HepG2 (cell line): Measurements from ENCODE around the gene LSM5. TPM values are rescaled to one million over a fixed set of nuclear protein-coding genes. Genes with fewer than 3 reads are reported as not detected.

Experiments
- ARHGAP35 ChIP-seq: sonication (generic); formaldehyde crosslinking; IDR thresholded peaks from 2 replicates; pipeline ENCODE4 v1.9.0; 2022; ENCODE audit warnings: mild to moderate bottlenecking, inconsistent platforms, moderate library complexity, missing genetic modification reagents, borderline replicate concordance
- ETV6 ChIP-seq: sonication (generic); formaldehyde crosslinking; conservative IDR thresholded peaks from 2 replicates; pipeline ENCODE4 v1.4.0; 2020; ENCODE audit warnings: missing genetic modification reagents
- FOXA3 ChIP-seq: IDR thresholded peaks from 2 replicates; pipeline ENCODE4 v1.6.1; 2016; ENCODE audit warnings: missing genetic modification reagents, missing compliant biosample characterization
- HIVEP1 ChIP-seq: sonication (generic); formaldehyde crosslinking; IDR thresholded peaks from 2 replicates; pipeline ENCODE4 v1.4.0; 2020; ENCODE audit warnings: mild to moderate bottlenecking, missing genetic modification reagents
- MAFF ChIP-seq: IDR thresholded peaks from 2 replicates; pipeline ENCODE4 v1.6.1; 2011; ENCODE audit warnings: low read depth, low read length, improper control_type of control experiment
- MBD4 ChIP-seq: IDR thresholded peaks from 2 replicates; pipeline ENCODE4 v1.6.1; 2012; ENCODE audit warnings: low read length, inconsistent platforms, borderline replicate concordance
- MIER3 ChIP-seq: IDR thresholded peaks from 2 replicates; pipeline ENCODE4 v1.6.1; 2016; ENCODE audit warnings: missing compliant biosample characterization, borderline replicate concordance
- PCBP1 ChIP-seq: fragments of 200-400 bp; formaldehyde crosslinking; IDR thresholded peaks from 2 replicates; pipeline ENCODE4 v1.6.1; 2017; ENCODE audit warnings: mild to moderate bottlenecking, low read depth, low read length, borderline replicate concordance
- PHF20 ChIP-seq: sonication (generic); formaldehyde crosslinking; IDR thresholded peaks from 2 replicates; pipeline ENCODE4 v1.5.0; 2020; ENCODE audit warnings: mild to moderate bottlenecking, missing genetic modification reagents
- SIX1 ChIP-seq: sonication (generic); formaldehyde crosslinking; IDR thresholded peaks from 2 replicates; pipeline ENCODE4 v1.4.0; 2020; ENCODE audit warnings: missing genetic modification reagents, borderline replicate concordance
- SRSF9 ChIP-seq: fragments of 200-400 bp; formaldehyde crosslinking; IDR thresholded peaks from 2 replicates; pipeline ENCODE4 v1.6.1; 2018; ENCODE audit warnings: borderline replicate concordance, mild to moderate bottlenecking, low read depth, low read length; ENCODE audit not compliant: insufficient read depth, poor library complexity, severe bottlenecking
- SRY ChIP-seq: sonication (generic); formaldehyde crosslinking; IDR thresholded peaks from 2 replicates; pipeline ENCODE4 v1.8.0; 2022; ENCODE audit warnings: mild to moderate bottlenecking, missing genetic modification reagents
- ZFP1 ChIP-seq: IDR thresholded peaks from 2 replicates; pipeline ENCODE4 v1.6.1; 2016
- ZNF12 ChIP-seq: sonication (generic); formaldehyde crosslinking; IDR thresholded peaks from 2 replicates; pipeline ENCODE4 v1.5.0; 2020; ENCODE audit warnings: missing genetic modification reagents
- ZNF138 ChIP-seq: sonication (generic); formaldehyde crosslinking; IDR thresholded peaks from 2 replicates; pipeline ENCODE4 v1.5.0; 2020; ENCODE audit warnings: mild to moderate bottlenecking, low read depth, missing genetic modification reagents
- ZNF225 ChIP-seq: sonication (generic); formaldehyde crosslinking; IDR thresholded peaks from 2 replicates; pipeline ENCODE4 v1.4.0; 2020; ENCODE audit warnings: mild to moderate bottlenecking, missing genetic modification reagents
- ZNF331 ChIP-seq: sonication (generic); formaldehyde crosslinking; IDR thresholded peaks from 2 replicates; pipeline ENCODE4 v1.4.0; 2020; ENCODE audit warnings: missing genetic modification reagents
- ZNF333 ChIP-seq: sonication (generic); formaldehyde crosslinking; IDR thresholded peaks from 2 replicates; pipeline ENCODE4 v1.4.0; 2020; ENCODE audit warnings: mild to moderate bottlenecking, missing genetic modification reagents, borderline replicate concordance
- ZNF354B ChIP-seq: sonication (generic); formaldehyde crosslinking; IDR thresholded peaks from 2 replicates; pipeline ENCODE4 v1.8.0; 2022; ENCODE audit warnings: mild to moderate bottlenecking, missing genetic modification reagents
- ZNF441 ChIP-seq: sonication (generic); formaldehyde crosslinking; IDR thresholded peaks from 2 replicates; pipeline ENCODE4 v1.7.0; 2021; ENCODE audit warnings: missing genetic modification reagents, borderline replicate concordance
- ZNF446 ChIP-seq: sonication (generic); formaldehyde crosslinking; IDR thresholded peaks from 2 replicates; pipeline ENCODE4 v1.5.0; 2020; ENCODE audit warnings: mild to moderate bottlenecking, missing genetic modification reagents
- ZNF550 ChIP-seq: sonication (generic); formaldehyde crosslinking; IDR thresholded peaks from 2 replicates; pipeline ENCODE4 v1.4.0; 2020; ENCODE audit warnings: mild to moderate bottlenecking, missing genetic modification reagents, borderline replicate concordance
- ZNF619 ChIP-seq: sonication (generic); formaldehyde crosslinking; IDR thresholded peaks from 2 replicates; pipeline ENCODE4 v1.4.0; 2020; ENCODE audit warnings: mild to moderate bottlenecking, missing genetic modification reagents
- ZNF788 ChIP-seq: sonication (generic); formaldehyde crosslinking; IDR thresholded peaks from 2 replicates; pipeline ENCODE4 v1.5.0; 2020; ENCODE audit warnings: mild to moderate bottlenecking, missing genetic modification reagents, borderline replicate concordance
- ZNF790 ChIP-seq: sonication (generic); formaldehyde crosslinking; IDR thresholded peaks from 2 replicates; pipeline ENCODE4 v1.8.0; 2022; ENCODE audit warnings: missing genetic modification reagents, mild to moderate bottlenecking, borderline replicate concordance
- polyA plus RNA-seq, 8 experiments: library from polyadenylated mRNA; depleted of rRNA in 3 of 8; stranded (reverse) in 7 of 8; unstranded in 1 of 8; fragments of >200 nt; fragmentation: Illumina TruSeq in 4 of 8; extraction: Trizol in 4 of 8; gene quantifications; 2 replicates each; pipeline versions ENCODE4 v1.2.1 to v1.2.3, GENCODE V29; 2011 to 2016; ENCODE audit warnings: low read depth in 4 of 8, missing spikeins in 1 of 8, mixed read lengths in 1 of 8; ENCODE audit not compliant: insufficient read depth in 1 of 8
- total RNA-seq, 5 experiments: library from RNA; depleted of rRNA; stranded (reverse); fragments of >200 nt; fragmentation: Illumina TruSeq; extraction: Trizol; gene quantifications; 2 replicates each; pipeline ENCODE4 v1.2.3, GENCODE V29; 2016; ENCODE audit warnings: low read depth in 1 of 5
- TF ChIP-seq, protein P1 (sequence below): sonication (generic); formaldehyde crosslinking; IDR thresholded peaks from 2 replicates; pipeline ENCODE4 v1.4.0; 2020; ENCODE audit warnings: missing genetic modification reagents
- TF ChIP-seq, protein P2 (sequence below): sonication (generic); formaldehyde crosslinking; IDR thresholded peaks from 2 replicates; pipeline ENCODE4 v1.4.0; 2020; ENCODE audit warnings: missing genetic modification reagents

LSM5 gene
- total and polyA plus RNA-seq, 2 of the 13 experiments (the other 11 are each of a cell fraction or from before 2014, with no cell fraction given): 30.3 to 183 TPM

- TF ChIP-seq ZNF550 (CRISPR knock-in tag) (no peak), FOXA3 (CRISPR knock-in tag) (0 out of 2 replicates have a peak, but pooled peaks have one; percentile 36), SRSF9 (no peak), ZNF138 (CRISPR knock-in tag) (no peak), ZNF225 (CRISPR knock-in tag) (0 out of 2 replicates have a peak, but pooled peaks have one; percentile 66), ZNF354B (CRISPR knock-in tag) (peak; percentile 49; the same call in 1 of the 2 replicates), ZNF331 (peak; percentile 76), ZNF788 (CRISPR knock-in tag) (peak; percentile 70; the same call in 1 of the 2 replicates), PHF20 (CRISPR knock-in tag) (peak; percentile 84), SRY (CRISPR knock-in tag) (peak; percentile 83; the same call in 1 of the 2 replicates), ZNF441 (CRISPR knock-in tag) (no peak), ZNF446 (no peak), MAFF (no peak), ZNF12 (CRISPR knock-in tag) (no peak; the same call in 1 of the 2 replicates), MBD4 (no peak), ZFP1 (CRISPR knock-in tag) (no peak), ZNF333 (CRISPR knock-in tag) (no peak), PCBP1 (0 out of 2 replicates have a peak, but pooled peaks have one; percentile 52), ZNF619 (CRISPR knock-in tag) (no peak), ARHGAP35 (CRISPR knock-in tag) (no peak; the same call in 1 of the 2 replicates), HIVEP1 (CRISPR knock-in tag) (peak; percentile 85), MIER3 (CRISPR knock-in tag) (peak; percentile 18; the same call in 1 of the 2 replicates), ETV6 (peak; percentile 75), SIX1 (CRISPR knock-in tag) (peak; percentile 49; the same call in 1 of the 2 replicates), ZNF790 (CRISPR knock-in tag) (no peak)
- TF ChIP-seq, protein P1, sequence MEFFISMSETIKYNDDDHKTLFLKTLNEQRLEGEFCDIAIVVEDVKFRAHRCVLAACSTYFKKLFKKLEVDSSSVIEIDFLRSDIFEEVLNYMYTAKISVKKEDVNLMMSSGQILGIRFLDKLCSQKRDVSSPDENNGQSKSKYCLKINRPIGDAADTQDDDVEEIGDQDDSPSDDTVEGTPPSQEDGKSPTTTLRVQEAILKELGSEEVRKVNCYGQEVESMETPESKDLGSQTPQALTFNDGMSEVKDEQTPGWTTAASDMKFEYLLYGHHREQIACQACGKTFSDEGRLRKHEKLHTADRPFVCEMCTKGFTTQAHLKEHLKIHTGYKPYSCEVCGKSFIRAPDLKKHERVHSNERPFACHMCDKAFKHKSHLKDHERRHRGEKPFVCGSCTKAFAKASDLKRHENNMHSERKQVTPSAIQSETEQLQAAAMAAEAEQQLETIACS (CRISPR knock-in tag): no peak
- TF ChIP-seq, protein P2, sequence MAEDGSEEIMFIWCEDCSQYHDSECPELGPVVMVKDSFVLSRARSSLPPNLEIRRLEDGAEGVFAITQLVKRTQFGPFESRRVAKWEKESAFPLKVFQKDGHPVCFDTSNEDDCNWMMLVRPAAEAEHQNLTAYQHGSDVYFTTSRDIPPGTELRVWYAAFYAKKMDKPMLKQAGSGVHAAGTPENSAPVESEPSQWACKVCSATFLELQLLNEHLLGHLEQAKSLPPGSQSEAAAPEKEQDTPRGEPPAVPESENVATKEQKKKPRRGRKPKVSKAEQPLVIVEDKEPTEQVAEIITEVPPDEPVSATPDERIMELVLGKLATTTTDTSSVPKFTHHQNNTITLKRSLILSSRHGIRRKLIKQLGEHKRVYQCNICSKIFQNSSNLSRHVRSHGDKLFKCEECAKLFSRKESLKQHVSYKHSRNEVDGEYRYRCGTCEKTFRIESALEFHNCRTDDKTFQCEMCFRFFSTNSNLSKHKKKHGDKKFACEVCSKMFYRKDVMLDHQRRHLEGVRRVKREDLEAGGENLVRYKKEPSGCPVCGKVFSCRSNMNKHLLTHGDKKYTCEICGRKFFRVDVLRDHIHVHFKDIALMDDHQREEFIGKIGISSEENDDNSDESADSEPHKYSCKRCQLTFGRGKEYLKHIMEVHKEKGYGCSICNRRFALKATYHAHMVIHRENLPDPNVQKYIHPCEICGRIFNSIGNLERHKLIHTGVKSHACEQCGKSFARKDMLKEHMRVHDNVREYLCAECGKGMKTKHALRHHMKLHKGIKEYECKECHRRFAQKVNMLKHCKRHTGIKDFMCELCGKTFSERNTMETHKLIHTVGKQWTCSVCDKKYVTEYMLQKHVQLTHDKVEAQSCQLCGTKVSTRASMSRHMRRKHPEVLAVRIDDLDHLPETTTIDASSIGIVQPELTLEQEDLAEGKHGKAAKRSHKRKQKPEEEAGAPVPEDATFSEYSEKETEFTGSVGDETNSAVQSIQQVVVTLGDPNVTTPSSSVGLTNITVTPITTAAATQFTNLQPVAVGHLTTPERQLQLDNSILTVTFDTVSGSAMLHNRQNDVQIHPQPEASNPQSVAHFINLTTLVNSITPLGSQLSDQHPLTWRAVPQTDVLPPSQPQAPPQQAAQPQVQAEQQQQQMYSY (CRISPR knock-in tag): peak; percentile 51; the same call in 1 of the 2 replicates
Observed at GRCh38 chr7:32495298-32496051, 5.3 kb upstream of the LSM5 start, which contains the start of gene AVL9 (continued).
